ENCODE measurements around the gene LSG1. TPM values are rescaled to one million over a fixed set of nuclear protein-coding genes. Genes with fewer than 3 reads are reported as not detected.

Gene LSG1
- total and polyA plus RNA-seq, 9 of the 15 experiments (the other 6 are each of a cell fraction or from before 2014, with no cell fraction given): 14.9 to 73.7 (median 46.7) TPM

DNA sequence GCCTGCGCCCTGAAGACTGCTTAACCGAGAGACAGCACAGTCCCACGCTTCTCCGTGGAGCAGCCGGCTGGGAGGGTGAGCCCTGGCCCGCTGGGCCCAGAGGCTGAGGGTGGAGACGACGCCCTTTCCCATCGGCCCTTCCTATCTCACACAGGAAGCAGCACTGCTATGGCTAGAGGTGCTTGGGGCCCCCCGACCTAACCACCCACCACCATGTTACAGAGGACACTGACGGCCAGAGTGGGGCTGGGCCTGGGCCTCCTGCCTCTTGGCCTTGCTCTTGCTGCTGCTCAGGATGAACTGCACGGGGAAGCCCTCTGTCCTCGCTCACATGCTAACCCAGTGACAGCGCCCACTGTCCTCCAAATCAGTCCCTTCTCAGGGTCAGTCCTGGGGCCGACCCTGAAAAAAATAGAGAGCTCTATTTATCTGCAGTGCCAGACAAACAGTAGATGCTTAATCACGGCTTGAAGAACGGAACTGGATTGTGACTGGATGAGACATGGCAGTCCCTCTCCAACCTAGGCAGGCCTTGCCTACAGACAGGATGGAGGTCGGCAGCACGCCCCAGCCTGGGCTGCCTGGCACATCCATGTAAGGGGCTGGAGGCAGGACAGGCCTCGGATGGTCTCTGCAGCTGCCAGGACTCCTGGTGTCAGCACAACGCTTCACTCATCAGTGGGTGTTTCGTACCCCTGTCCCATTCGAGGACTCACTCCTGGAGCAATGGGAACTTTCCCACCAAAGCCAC lies 53.0 kb downstream of the LSG1 start (continued):
- TF ChIP-seq, protein P1, sequence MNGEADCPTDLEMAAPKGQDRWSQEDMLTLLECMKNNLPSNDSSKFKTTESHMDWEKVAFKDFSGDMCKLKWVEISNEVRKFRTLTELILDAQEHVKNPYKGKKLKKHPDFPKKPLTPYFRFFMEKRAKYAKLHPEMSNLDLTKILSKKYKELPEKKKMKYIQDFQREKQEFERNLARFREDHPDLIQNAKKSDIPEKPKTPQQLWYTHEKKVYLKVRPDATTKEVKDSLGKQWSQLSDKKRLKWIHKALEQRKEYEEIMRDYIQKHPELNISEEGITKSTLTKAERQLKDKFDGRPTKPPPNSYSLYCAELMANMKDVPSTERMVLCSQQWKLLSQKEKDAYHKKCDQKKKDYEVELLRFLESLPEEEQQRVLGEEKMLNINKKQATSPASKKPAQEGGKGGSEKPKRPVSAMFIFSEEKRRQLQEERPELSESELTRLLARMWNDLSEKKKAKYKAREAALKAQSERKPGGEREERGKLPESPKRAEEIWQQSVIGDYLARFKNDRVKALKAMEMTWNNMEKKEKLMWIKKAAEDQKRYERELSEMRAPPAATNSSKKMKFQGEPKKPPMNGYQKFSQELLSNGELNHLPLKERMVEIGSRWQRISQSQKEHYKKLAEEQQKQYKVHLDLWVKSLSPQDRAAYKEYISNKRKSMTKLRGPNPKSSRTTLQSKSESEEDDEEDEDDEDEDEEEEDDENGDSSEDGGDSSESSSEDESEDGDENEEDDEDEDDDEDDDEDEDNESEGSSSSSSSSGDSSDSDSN (IDR thresholded peaks at IDR 0.05; ENCODE audit: borderline replicate concordance in 1 of 2, low read depth in 2 of 2, low read length in 2 of 2): 0 out of 4 replicates have a peak, but pooled peaks of 1 of the 2 experiments have one; percentile 45
- peak; percentile 28; the same call in 1 of the 2 replicates for TF ChIP-seq TCF3 (CRISPR knock-in tag; IDR thresholded peaks at IDR 0.05)
- no peak for TF ChIP-seq SMARCC2 (IDR thresholded peaks at IDR 0.05; ENCODE audit: low read depth)
- peak in 1 of 2 experiments; percentile 11; a peak in 1 of 4 replicates for TF ChIP-seq RCOR1 (IDR thresholded peaks at IDR 0.05; ENCODE audit: borderline replicate concordance in 1 of 2, low read depth in 2 of 2, low read length in 2 of 2)
- no peak for TF ChIP-seq CEBPG (CRISPR knock-in tag; IDR thresholded peaks at IDR 0.05)
- TF ChIP-seq CEBPG (tag; conservative IDR thresholded peaks at IDR 0.05 in 1 of 2, IDR thresholded peaks at IDR 0.05 in 1 of 2): no peak
- TF ChIP-seq YY1 (IDR thresholded peaks at IDR 0.05; ENCODE audit: borderline replicate concordance in 1 of 3, control insufficient read depth in 1 of 3, extremely low read depth in 1 of 3, insufficient read depth in 3 of 3, insufficient read length in 1 of 3, insufficient replicate concordance in 2 of 3, low read depth in 1 of 3, low read length in 2 of 3): no peak
- no peak for TF ChIP-seq SMAD1 (IDR thresholded peaks at IDR 0.05; ENCODE audit: low read depth, low read length, partially characterized antibody)
- TF ChIP-seq KLF1 (tag; IDR thresholded peaks at IDR 0.05): 0 out of 2 replicates have a peak, but pooled peaks have one; percentile 32
- no peak for TF ChIP-seq EHMT2 (IDR thresholded peaks at IDR 0.05)
- TF ChIP-seq BRD4 (IDR thresholded peaks at IDR 0.05): no peak
- TF ChIP-seq NCOA4 (IDR thresholded peaks at IDR 0.05; ENCODE audit: partially characterized antibody): no peak
- TF ChIP-seq SMAD4 (CRISPR knock-in tag; conservative IDR thresholded peaks at IDR 0.05): 0 out of 2 replicates have a peak, but pooled peaks have one; percentile 48

Measured in K562 (cell line).